Mucosa of descending colon (tissue), 3 donors: ENCODE results near the gene TRIM29. TPM values are rescaled to one million over a fixed set of nuclear protein-coding genes. Genes with fewer than 3 reads are reported as not detected.
A peak's percentile ranks its signal among the peaks of the same experiment; 100 is the strongest.

Source experiments
- ATAC-seq: fragments of 200-7000 bp; cut with Tn5 transposase; one replicate; pipeline ENCODE4 v1.9.1; 2020; ENCODE audit warnings: mild to moderate bottlenecking, moderate library complexity
- DNase-seq, 3 donors: peaks; one replicate each; pipeline ENCODE4 v3.0.0-alpha.2; 2020
- H3K36me3 ChIP-seq: fragments of 200-600 bp; one replicate; pipeline ENCODE4 v1.8.0; 2021; ENCODE audit warnings: low read depth, mild to moderate bottlenecking
- H3K4me1 ChIP-seq: fragments of 200-600 bp; one replicate; pipeline ENCODE4 v1.8.0; 2021; ENCODE audit warnings: low read depth, mild to moderate bottlenecking
- H3K4me3 ChIP-seq: fragments of 200-600 bp; one replicate; pipeline ENCODE4 v1.8.0; 2021; ENCODE audit warnings: mild to moderate bottlenecking
- H3K9me3 ChIP-seq: fragments of 200-600 bp; one replicate; pipeline ENCODE4 v1.8.0; 2021; ENCODE audit warnings: mild to moderate bottlenecking
- CTCF ChIP-seq: fragments of 200-600 bp; IDR thresholded peaks from one replicate; pipeline ENCODE4 v1.8.0; 2022; ENCODE audit warnings: antibody characterized with exemption, mild to moderate bottlenecking
- intact Hi-C, 2 donors: fragments of 100-400 bp; cut with DNase I in 1 of 2; cut with micrococcal nuclease in 1 of 2; formaldehyde crosslinking; loops; one replicate each; pipeline versions ENCODE4 v1.11.0 to v1.11.1; 2022; cut with DNase I, micrococcal nuclease
- total RNA-seq, 3 donors: library from RNA; stranded (reverse); fragmentation: NEBNext Ultra II Directional in 2 of 3; extraction: Animal tissue kit (Norgen Biotek cat#: 25700) in 2 of 3; gene quantifications; one replicate each; pipeline versions ENCODE4 v1.2.1 to v1.2.4, GENCODE V29; 2021 to 2023
- donor health status: DM: no; HTN: no; CAD: no; lungs with moderate emphysema.
- donor health status: DM: no; HTN: no; CAD: no.
- donor health status: DM: no; HTN: yes; CAD: no.

The TRIM29 gene
- total RNA-seq, 3 donors from 2014 or later = 4.0 to 6.3 (median 5.4) TPM

- Histone ChIP-seq H3K36me3 (no peaks in the 10 kb centered on the region), H3K4me1 (no peaks in the 10 kb centered on the region), H3K9me3 (no peaks in the 10 kb centered on the region), H3K4me3 (no peak overlapping the region)
- DNase-seq (peak in 2 of 3 donors; percentile 0 to 8), ATAC-seq (no peak)
- no peak for TF ChIP-seq CTCF
- intact Hi-C loops = no loop called here
Measured at GRCh38 chr11:120134931-120135228, 3.0 kb downstream of the TRIM29 start.

DNA sequence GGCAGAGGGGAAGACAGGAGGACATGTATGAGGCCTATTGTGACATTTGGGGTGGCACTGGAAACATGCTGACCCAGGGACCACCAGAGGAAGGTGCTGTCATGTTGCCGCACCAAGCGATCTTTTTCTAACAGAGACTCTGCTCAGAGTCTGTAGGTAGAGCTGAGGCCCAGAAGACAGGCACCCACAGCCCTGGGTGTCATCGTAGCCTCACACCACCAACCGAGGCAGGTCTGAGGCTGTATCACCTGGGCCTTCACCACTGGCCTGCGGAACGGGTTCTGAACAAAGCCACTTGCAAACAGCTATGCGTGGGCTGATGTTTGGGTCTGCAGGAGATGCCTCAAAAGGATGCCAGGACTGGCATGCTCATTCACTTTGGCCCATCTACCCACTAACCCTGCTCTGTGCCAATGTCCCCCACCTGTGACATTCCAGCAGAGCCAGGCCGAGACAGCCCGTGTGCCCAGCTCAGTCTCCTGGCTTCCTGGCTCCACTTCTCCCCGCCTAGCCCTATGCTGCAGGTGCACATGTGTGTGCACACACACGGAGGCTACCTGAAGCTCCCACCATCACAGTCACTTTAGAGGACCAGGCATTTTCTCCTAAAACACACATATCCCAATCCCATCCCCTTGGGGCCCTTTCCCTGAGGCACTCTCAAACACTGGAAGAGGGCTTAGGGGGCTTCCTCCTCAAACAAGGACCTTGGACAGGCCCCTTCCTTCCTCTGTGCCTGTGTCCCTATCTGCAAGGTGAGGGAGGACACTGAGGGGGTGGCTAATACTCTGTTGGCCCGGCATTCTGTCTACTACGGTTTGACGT lies 3.6 kb downstream of the TRIM29 start:
- DNase-seq (peak; percentile 0 to 31 (median 14)), ATAC-seq (no peak)
- intact Hi-C loops = no loop called here

DNA sequence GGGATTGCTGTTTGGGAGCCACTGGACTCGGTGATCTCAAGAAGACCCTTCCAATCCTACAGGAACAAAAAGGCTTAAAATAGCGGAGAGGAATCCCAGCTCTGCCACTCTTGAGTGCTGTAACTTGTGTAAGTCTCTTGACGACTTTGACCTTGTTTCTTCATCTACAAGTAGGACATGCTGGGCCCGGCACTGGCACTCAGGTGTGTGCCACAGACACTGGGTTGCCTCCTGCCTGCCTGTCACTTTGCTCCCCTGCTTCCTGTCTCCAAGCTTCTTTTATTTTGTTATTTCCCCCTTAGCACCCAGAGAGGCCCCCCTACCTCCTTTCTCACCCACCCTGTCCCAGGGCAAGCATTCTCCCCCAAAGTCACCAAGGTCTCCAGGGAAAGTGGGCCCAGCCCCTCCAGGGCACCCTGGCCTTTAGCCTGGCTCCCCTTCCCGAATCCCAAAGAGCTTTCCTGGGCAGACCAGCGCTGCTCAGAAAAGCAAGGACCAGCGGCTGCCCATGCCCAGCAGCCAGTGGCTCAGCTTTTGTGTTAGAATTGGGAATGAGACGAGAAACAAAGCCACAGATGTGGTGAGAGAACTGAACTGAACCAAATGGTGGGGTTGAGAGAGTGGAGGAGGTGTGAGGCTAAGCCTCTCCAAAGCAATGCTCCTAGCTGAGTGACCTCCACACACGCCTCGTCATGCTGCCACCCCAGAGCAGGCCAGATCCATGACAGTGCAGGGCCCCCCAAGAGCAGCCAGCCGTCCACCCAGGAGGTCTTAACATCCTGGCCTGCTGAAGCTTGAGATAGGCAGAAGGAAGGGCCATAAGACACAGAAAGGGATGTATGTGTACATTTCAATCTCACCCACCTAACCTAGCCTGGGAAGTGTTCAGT lies 4.5 kb downstream of the TRIM29 start:
- DNase-seq = peak; percentile 0 to 34 (median 17)
- ATAC-seq = no peak
- Histone ChIP-seq H3K9me3 (no peaks in the 10 kb centered on the region), H3K36me3 (no peaks in the 10 kb centered on the region), H3K4me3 (no peak overlapping the region), H3K4me1 (peaks cover 9% of the 10 kb centered on the region)
- intact Hi-C loops = no loop called here
- no peak for TF ChIP-seq CTCF

More for the DNA sequence above, 3.6 kb downstream of the TRIM29 start:
- H3K9me3 ChIP-seq = no peaks in the 10 kb centered on the region
- H3K4me1 ChIP-seq = peaks cover 2% of the 10 kb centered on the region
- no peak overlapping the region for H3K4me3 ChIP-seq
- no peak for TF ChIP-seq CTCF
- H3K36me3 ChIP-seq = no peaks in the 10 kb centered on the region

DNA sequence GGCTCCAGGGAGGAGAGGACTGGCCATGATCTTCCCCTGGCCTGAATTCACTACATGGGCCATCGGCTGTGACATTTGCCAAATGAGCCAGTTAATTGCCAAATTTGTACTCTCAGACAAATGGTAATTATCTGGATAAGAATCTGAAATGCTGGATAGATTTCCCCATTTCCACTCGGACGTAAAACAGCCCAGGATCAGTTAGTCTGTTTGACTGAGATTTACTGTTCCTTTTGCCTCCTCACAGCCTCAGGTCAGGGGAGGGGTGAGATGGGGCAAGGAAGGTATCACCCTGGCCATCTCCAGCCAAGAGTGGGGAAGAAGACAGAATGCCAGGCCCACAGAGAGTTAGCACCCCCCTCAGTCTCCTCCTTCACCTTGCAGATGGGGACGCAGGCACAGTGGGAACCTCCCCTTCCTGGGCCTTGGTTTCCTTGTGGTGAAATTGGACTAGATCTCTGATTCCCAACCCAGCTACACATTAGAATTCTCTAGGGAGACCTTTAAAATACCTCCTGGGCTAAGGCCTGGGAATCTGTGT lies 5.2 kb downstream of the TRIM29 start:
- peak in 2 of 3 donors; percentile 6 to 11 for DNase-seq
- peaks cover 13% of the 10 kb centered on the region for H3K4me1 ChIP-seq
- H3K9me3 ChIP-seq = no peaks in the 10 kb centered on the region
- no peak overlapping the region for H3K4me3 ChIP-seq
- TF ChIP-seq CTCF = no peak
- no peak for ATAC-seq
- intact Hi-C loops = no loop called here
- H3K36me3 ChIP-seq = no peaks in the 10 kb centered on the region

DNA sequence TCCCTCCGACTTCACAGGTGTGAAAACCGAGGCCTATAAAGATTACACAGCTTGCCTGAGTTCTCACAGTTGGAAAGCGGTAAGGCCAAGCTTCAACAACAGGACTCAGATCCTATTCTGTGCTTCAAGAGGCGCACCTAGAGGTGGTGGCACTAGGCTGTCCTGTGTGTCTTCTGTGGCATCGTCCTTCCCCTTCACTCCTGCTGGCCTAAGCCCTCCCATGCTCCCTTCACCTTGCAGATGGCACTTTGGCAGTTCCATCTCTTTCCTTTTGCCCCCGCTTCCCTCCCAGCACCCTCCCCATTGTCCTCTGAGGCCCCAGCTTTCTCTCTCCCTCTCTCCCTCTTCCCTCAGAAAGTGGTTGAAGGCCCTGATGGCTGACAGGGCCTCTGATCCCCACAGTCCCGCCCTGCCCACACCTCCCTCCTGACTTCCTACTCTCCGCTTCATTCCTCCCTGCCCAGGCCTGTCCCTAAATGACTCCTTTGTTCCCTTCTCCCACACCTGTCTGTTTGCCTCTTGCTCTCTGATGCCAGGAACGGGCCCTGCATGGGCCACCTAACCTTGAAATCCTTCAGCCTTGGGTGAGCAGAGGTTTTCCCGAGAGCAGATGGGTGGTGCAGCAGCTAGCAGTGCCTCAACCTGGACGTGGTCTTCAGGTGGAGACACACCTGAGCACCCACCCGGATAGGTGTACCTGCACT lies 5.8 kb downstream of the TRIM29 start:
- DNase-seq (peak; percentile 31 to 52 (median 50)), ATAC-seq (peak; percentile 70)
- peaks cover 13% of the 10 kb centered on the region for H3K4me1 ChIP-seq
- no peak for TF ChIP-seq CTCF
- H3K36me3 ChIP-seq = no peaks in the 10 kb centered on the region
- intact Hi-C loops = no loop called here
- no peaks in the 10 kb centered on the region for H3K9me3 ChIP-seq
- H3K4me3 ChIP-seq = no peak overlapping the region
